ENCODE data around the gene UBE2V1. TPM values are rescaled to one million over a fixed set of nuclear protein-coding genes. Genes with fewer than 3 reads are reported as not detected.

The UBE2V1 gene
- total RNA-seq, 2 experiments from 2014 or later, result 150 to 156 TPM

GRCh38 chr20:50056951-50057713 lies 55.8 kb downstream of the UBE2V1 start:
- H3K27me3 Mint-ChIP-seq, result peaks cover 4% of the 10 kb centered on the region
- H3K36me3 Mint-ChIP-seq, result no peaks in the 10 kb centered on the region
- H3K4me3 Mint-ChIP-seq, result no peak overlapping the region
- H3K4me1 Mint-ChIP-seq, result no peaks in the 10 kb centered on the region
- H3K27ac Mint-ChIP-seq, result no peak overlapping the region
- no peak for DNase-seq
- no peaks in the 10 kb centered on the region for H3K9me3 Mint-ChIP-seq

- Mint-ChIP-seq H3K4me1 (no peaks in the 10 kb centered on the region), H3K27me3 (peaks cover 4% of the 10 kb centered on the region), H3K27ac (peak overlapping the region; percentile 38), H3K36me3 (no peaks in the 10 kb centered on the region), H3K9me3 (no peaks in the 10 kb centered on the region), H3K4me3 (no peak overlapping the region)
- no peak for DNase-seq
These were observed 56.5 kb downstream of the UBE2V1 start for GRCh38 chr20:50056408-50056926.

GRCh38 chr20:50055524-50056083 lies 57.3 kb downstream of the UBE2V1 start:
- Mint-ChIP-seq H3K36me3 (no peaks in the 10 kb centered on the region), H3K27me3 (peaks cover 4% of the 10 kb centered on the region), H3K27ac (no peak overlapping the region), H3K4me3 (no peak overlapping the region), H3K4me1 (no peaks in the 10 kb centered on the region), H3K9me3 (no peaks in the 10 kb centered on the region)
- DNase-seq, result no peak

- no peak for DNase-seq
- peaks cover 4% of the 10 kb centered on the region for H3K27me3 Mint-ChIP-seq
- H3K36me3 Mint-ChIP-seq, result no peaks in the 10 kb centered on the region
- H3K27ac Mint-ChIP-seq, result no peak overlapping the region
- H3K4me3 Mint-ChIP-seq, result no peak overlapping the region
- H3K9me3 Mint-ChIP-seq, result no peaks in the 10 kb centered on the region
- no peaks in the 10 kb centered on the region for H3K4me1 Mint-ChIP-seq
These were observed 58.1 kb downstream of the UBE2V1 start for GRCh38 chr20:50054626-50055511.

GRCh38 chr20:50054231-50054547 lies 58.8 kb downstream of the UBE2V1 start:
- Mint-ChIP-seq H3K4me1 (no peaks in the 10 kb centered on the region), H3K9me3 (no peaks in the 10 kb centered on the region), H3K36me3 (no peaks in the 10 kb centered on the region), H3K4me3 (no peak overlapping the region), H3K27me3 (peaks cover 4% of the 10 kb centered on the region), H3K27ac (no peak overlapping the region)
- DNase-seq, result no peak

- no peaks in the 10 kb centered on the region for H3K36me3 Mint-ChIP-seq
- no peak overlapping the region for H3K27ac Mint-ChIP-seq
- no peak overlapping the region for H3K4me3 Mint-ChIP-seq
- H3K4me1 Mint-ChIP-seq, result peaks cover 4% of the 10 kb centered on the region
- DNase-seq, result no peak
- H3K27me3 Mint-ChIP-seq, result peaks cover 4% of the 10 kb centered on the region
- H3K9me3 Mint-ChIP-seq, result no peaks in the 10 kb centered on the region
These were observed 59.4 kb downstream of the UBE2V1 start for GRCh38 chr20:50053362-50054230.

GRCh38 chr20:50052550-50053361 lies 60.2 kb downstream of the UBE2V1 start:
- Mint-ChIP-seq H3K27me3 (peaks cover 4% of the 10 kb centered on the region), H3K4me3 (no peak overlapping the region), H3K4me1 (peaks cover 9% of the 10 kb centered on the region), H3K27ac (no peak overlapping the region), H3K9me3 (no peaks in the 10 kb centered on the region), H3K36me3 (no peaks in the 10 kb centered on the region)
- no peak for DNase-seq

- Mint-ChIP-seq H3K36me3 (no peaks in the 10 kb centered on the region), H3K4me3 (no peak overlapping the region), H3K27ac (no peak overlapping the region), H3K9me3 (no peaks in the 10 kb centered on the region), H3K4me1 (peaks cover 9% of the 10 kb centered on the region), H3K27me3 (peaks cover 9% of the 10 kb centered on the region)
- no peak for DNase-seq
These were observed 62.2 kb downstream of the UBE2V1 start for GRCh38 chr20:50050660-50051308.

- Mint-ChIP-seq H3K4me1 (peaks cover 9% of the 10 kb centered on the region), H3K9me3 (no peaks in the 10 kb centered on the region), H3K27ac (no peak overlapping the region), H3K36me3 (no peaks in the 10 kb centered on the region), H3K27me3 (peaks cover 12% of the 10 kb centered on the region), H3K4me3 (no peak overlapping the region)
- no peak for DNase-seq
These were observed 62.7 kb downstream of the UBE2V1 start for GRCh38 chr20:50050214-50050613.

- Mint-ChIP-seq H3K36me3 (no peaks in the 10 kb centered on the region), H3K4me3 (no peak overlapping the region), H3K27me3 (peaks cover 12% of the 10 kb centered on the region), H3K27ac (no peak overlapping the region), H3K4me1 (peaks cover 9% of the 10 kb centered on the region), H3K9me3 (no peaks in the 10 kb centered on the region)
- DNase-seq, result no peak
These were observed 63.4 kb downstream of the UBE2V1 start for GRCh38 chr20:50049442-50050026.

- DNase-seq, result peak; percentile 43
- Mint-ChIP-seq H3K27ac (no peak overlapping the region), H3K4me1 (peaks cover 9% of the 10 kb centered on the region), H3K4me3 (no peak overlapping the region), H3K27me3 (peaks cover 9% of the 10 kb centered on the region), H3K36me3 (no peaks in the 10 kb centered on the region), H3K9me3 (no peaks in the 10 kb centered on the region)
These were observed 64.4 kb downstream of the UBE2V1 start for GRCh38 chr20:50048420-50049166.

- H3K4me3 Mint-ChIP-seq, result no peak overlapping the region
- no peaks in the 10 kb centered on the region for H3K36me3 Mint-ChIP-seq
- H3K4me1 Mint-ChIP-seq, result peaks cover 12% of the 10 kb centered on the region
- DNase-seq, result no peak
- H3K9me3 Mint-ChIP-seq, result no peaks in the 10 kb centered on the region
- H3K27ac Mint-ChIP-seq, result no peak overlapping the region
- H3K27me3 Mint-ChIP-seq, result peaks cover 9% of the 10 kb centered on the region
These were observed 68.5 kb downstream of the UBE2V1 start for GRCh38 chr20:50044353-50044960.
